GM12892 (cell line): ENCODE results near the gene GJB6.
A peak's percentile ranks its signal among the peaks of the same experiment; 100 is the strongest.

Experiments used
- DNase-seq: peaks from one replicate; pipeline ENCODE4 v3.0.0; 2011; ENCODE audit not compliant: insufficient read length
- FAIRE-seq: peaks from 2 replicates; lab custom pipeline; 2011; peaks lifted over from hg19 to GRCh38; lab: Jason Lieb, UNC
- POLR2A ChIP-seq: IDR thresholded peaks from 2 replicates; pipeline ENCODE4 v1.6.1; 2011; ENCODE audit warnings: low read depth, low read length, control low read depth
- POLR2AphosphoS5 ChIP-seq: IDR thresholded peaks from 2 replicates; pipeline ENCODE4 v1.6.1; 2011; ENCODE audit warnings: low read depth, low read length, control low read depth
- TAF1 ChIP-seq: IDR thresholded peaks from 2 replicates; pipeline ENCODE4 v1.6.1; 2011; ENCODE audit warnings: low read depth, mild to moderate bottlenecking, control low read depth, low read length, borderline replicate concordance

Gene GJB6

DNA sequence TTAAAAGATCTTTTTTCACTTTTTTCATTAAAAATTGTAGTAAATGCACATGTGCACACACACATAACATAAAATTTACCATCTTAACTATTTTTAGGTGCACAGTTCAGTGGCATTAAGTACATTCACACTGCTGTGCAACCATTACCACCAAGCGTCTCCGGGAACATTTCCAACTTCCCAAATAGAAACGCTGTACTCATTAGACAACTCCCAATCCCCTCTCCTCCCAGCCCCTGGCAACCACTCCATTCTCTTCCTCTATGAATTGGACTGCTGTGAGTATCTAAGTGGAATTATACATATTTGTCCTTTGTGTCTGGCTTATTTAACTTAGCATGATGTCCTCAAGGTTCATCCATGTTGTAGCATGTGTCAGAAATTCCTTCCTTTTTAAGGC is 50.9 kb downstream of the GJB6 start:
- DNase-seq = no peak
- TF ChIP-seq POLR2A = no peak
- TF ChIP-seq TAF1 = no peak
- TF ChIP-seq POLR2AphosphoS5 = no peak
- no peak for FAIRE-seq

GRCh38 chr13:20178156-20178555 is 54.0 kb downstream of the GJB6 start:
- no peak for TF ChIP-seq TAF1
- TF ChIP-seq POLR2AphosphoS5 = no peak
- no peak for TF ChIP-seq POLR2A
- DNase-seq (no peak), FAIRE-seq (no peak)

DNA sequence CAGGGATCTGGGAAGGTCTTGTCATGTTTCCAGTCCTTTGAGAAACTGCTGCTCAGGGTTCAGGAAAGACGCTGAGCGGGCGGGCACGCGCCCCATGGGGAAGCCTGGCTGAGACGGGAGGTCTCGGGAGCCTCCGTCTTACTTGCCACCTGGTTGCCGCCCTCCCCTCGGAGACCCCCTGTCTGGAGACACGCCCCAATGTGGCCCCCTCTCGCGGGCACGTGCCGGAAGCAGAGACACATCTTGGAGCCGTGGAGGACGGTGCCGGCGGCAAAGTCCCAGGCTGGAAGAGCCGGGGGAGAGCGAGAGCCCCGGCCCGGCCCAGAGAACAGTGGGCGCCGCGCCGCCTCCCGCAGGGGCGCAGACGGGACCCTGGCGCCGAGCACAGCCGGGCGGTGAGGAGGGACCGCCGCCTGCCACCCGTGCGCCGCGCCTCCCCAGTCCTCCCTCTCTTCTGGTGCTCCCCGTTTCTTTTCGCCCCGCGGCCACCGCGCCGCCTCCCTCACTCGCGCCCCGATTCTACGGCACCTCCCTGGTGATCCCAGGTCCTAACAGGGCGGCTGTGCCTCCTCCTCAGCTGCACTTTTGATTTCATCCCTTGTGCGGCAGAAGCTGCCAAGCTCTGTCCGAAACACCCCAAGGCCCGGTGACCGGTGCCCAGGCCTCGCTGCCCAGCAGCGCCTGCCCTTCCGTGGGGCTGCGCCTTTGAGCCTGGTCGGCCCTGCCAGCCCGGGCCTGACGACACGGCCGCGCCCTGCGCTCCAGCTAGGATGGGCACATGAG is 54.9 kb downstream of the GJB6 start:
- no peak for TF ChIP-seq POLR2A
- FAIRE-seq = no peak
- DNase-seq = no peak

GRCh38 chr13:20175907-20176652 is 56.0 kb downstream of the GJB6 start:
- TF ChIP-seq POLR2AphosphoS5 = no peak
- no peak for TF ChIP-seq TAF1
- no peak for TF ChIP-seq POLR2A
- FAIRE-seq = no peak
- DNase-seq = no peak

GRCh38 chr13:20175406-20175794 is 56.7 kb downstream of the GJB6 start:
- DNase-seq = no peak
- FAIRE-seq = no peak
- TF ChIP-seq TAF1 = no peak
- no peak for TF ChIP-seq POLR2A
- no peak for TF ChIP-seq POLR2AphosphoS5

- DNase-seq (peak; percentile 61), FAIRE-seq (peak; percentile 96)
- TF ChIP-seq POLR2A (no peak), TAF1 (no peak), POLR2AphosphoS5 (no peak)
Observed at GRCh38 chr13:20174656-20175405, 57.3 kb downstream of the GJB6 start.

DNA sequence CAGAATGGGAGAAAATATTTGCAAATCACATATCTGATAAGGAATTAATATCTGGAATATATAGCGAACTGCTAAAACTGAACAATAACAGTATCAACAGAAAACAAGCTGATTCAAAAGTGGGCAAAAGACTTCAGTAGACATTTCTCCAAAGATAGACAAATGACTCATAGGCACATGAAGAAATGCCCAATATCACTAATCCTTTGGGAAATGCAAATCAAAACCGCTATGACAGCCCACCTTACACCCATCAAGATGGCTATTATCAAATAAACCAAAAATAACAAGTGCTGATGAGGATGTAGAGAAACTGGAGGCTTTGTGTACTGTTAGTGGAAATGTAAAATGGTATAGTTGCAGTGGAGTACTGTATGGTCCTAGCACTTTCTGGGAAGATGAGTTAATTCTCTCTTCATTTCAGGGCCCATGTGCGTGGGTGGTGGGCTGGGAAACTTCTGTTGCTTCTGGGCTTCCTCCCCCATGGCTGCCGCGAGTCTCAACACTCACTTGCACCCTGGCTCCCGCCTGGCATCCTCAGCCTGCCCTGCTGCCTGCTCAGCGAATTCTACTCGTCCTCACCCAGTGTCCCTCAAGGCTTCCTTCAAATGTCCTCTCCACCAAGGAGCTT is 58.9 kb downstream of the GJB6 start:
- TF ChIP-seq POLR2AphosphoS5 (no peak), POLR2A (no peak), TAF1 (no peak)
- DNase-seq = no peak
- peak; percentile 68 for FAIRE-seq
